GM19463 (cell line): ENCODE results near the gene FAM107B.
A peak's percentile ranks its signal among the peaks of the same experiment; 100 is the strongest.

ENCODE experiments used
- ATAC-seq: cut with Tn5 transposase; IDR thresholded peaks from one replicate; pipeline ENCODE4 v1.9.1; 2021; ENCODE audit warnings: mild to moderate bottlenecking, moderate library complexity; ENCODE audit not compliant: unreplicated experiment

Gene FAM107B

GRCh38 chr10:14563359-14563940, 211.2 kb downstream of the FAM107B start:
- no peak for ATAC-seq

- no peak for ATAC-seq
These were observed 211.7 kb downstream of the FAM107B start for GRCh38 chr10:14563076-14563336.

GRCh38 chr10:14562218-14563075, 212.2 kb downstream of the FAM107B start:
- ATAC-seq: no peak

GRCh38 chr10:14560791-14561765, 213.6 kb downstream of the FAM107B start:
- ATAC-seq: no peak

- no peak for ATAC-seq
These were observed 214.4 kb downstream of the FAM107B start for GRCh38 chr10:14560274-14560673.

GRCh38 chr10:14558025-14558424, 216.7 kb downstream of the FAM107B start:
- ATAC-seq: no peak

GRCh38 chr10:14557567-14557966, 217.1 kb downstream of the FAM107B start:
- no peak for ATAC-seq

- ATAC-seq: peak; percentile 70
These were observed 218.3 kb downstream of the FAM107B start for GRCh38 chr10:14556285-14556956.

- ATAC-seq: no peak
These were observed 218.9 kb downstream of the FAM107B start for GRCh38 chr10:14555807-14556206.

- ATAC-seq: no peak
These were observed 220.0 kb downstream of the FAM107B start for GRCh38 chr10:14554491-14555205.

GRCh38 chr10:14554091-14554490, 220.6 kb downstream of the FAM107B start:
- ATAC-seq: no peak

- no peak for ATAC-seq
These were observed 221.2 kb downstream of the FAM107B start for GRCh38 chr10:14553448-14553847.

- no peak for ATAC-seq
These were observed 222.7 kb downstream of the FAM107B start for GRCh38 chr10:14552015-14552414.

- no peak for ATAC-seq
These were observed 224.2 kb downstream of the FAM107B start for GRCh38 chr10:14550471-14550981.

- no peak for ATAC-seq
These were observed 225.2 kb downstream of the FAM107B start for GRCh38 chr10:14549496-14549895.

- ATAC-seq: no peak
These were observed 225.7 kb downstream of the FAM107B start for GRCh38 chr10:14548970-14549369.

- no peak for ATAC-seq
These were observed 226.2 kb downstream of the FAM107B start for GRCh38 chr10:14548474-14548873.

GRCh38 chr10:14547816-14548215, 226.9 kb downstream of the FAM107B start:
- ATAC-seq: no peak

GRCh38 chr10:14545827-14546226, 228.9 kb downstream of the FAM107B start:
- no peak for ATAC-seq

- no peak for ATAC-seq
These were observed 230.8 kb downstream of the FAM107B start for GRCh38 chr10:14543904-14544210.
